Hepatocyte (in vitro differentiated cells): ENCODE results near the gene GPAT3. TPM values are rescaled to one million over a fixed set of nuclear protein-coding genes. Genes with fewer than 3 reads are reported as not detected.

Experiments
- DNase-seq: peaks from one replicate; pipeline ENCODE4 v3.0.0-alpha.2; 2016; ENCODE audit warnings: low spot score
- H2AFZ ChIP-seq: fragments of 200-600 bp; sonication (generic); 2 replicates; pipeline ENCODE4 v1.6.0; 2016; ENCODE audit warnings: antibody characterized with exemption, mild to moderate bottlenecking
- H3K27ac ChIP-seq: fragments of 200-600 bp; sonication (generic); 2 replicates; pipeline ENCODE4 v1.5.1; 2016; ENCODE audit warnings: mild to moderate bottlenecking
- H3K27me3 ChIP-seq: fragments of 200-600 bp; sonication (generic); 2 replicates; pipeline ENCODE4 v1.6.1; 2016
- H3K36me3 ChIP-seq: fragments of 200-600 bp; sonication (generic); replicated peaks from 2 replicates; pipeline ENCODE4 v1.5.1; 2016; ENCODE audit warnings: low read depth; ENCODE audit not compliant: insufficient read depth
- H3K4me1 ChIP-seq: fragments of 200-600 bp; sonication (generic); 2 replicates; pipeline ENCODE4 v1.5.1; 2016; ENCODE audit warnings: mild to moderate bottlenecking, moderate library complexity; ENCODE audit not compliant: insufficient read depth
- H3K4me2 ChIP-seq: fragments of 200-600 bp; sonication (generic); 2 replicates; pipeline ENCODE4 v1.6.0; 2016
- H3K4me3 ChIP-seq: fragments of 200-600 bp; sonication (generic); 2 replicates; pipeline ENCODE4 v1.5.1; 2016; ENCODE audit warnings: mild to moderate bottlenecking
- H3K79me2 ChIP-seq: fragments of 200-600 bp; sonication (generic); 2 replicates; pipeline ENCODE4 v1.6.0; 2017; ENCODE audit warnings: mild to moderate bottlenecking
- H3K9me2 ChIP-seq: fragments of 200-600 bp; sonication (generic); replicated peaks from 2 replicates; pipeline ENCODE4 v1.6.0; 2017; ENCODE audit warnings: mild to moderate bottlenecking; ENCODE audit not compliant: insufficient read depth
- H3K9me3 ChIP-seq: fragments of 200-600 bp; sonication (generic); 2 replicates; pipeline ENCODE4 v1.5.1; 2016; ENCODE audit warnings: low read depth, mild to moderate bottlenecking
- H4K20me1 ChIP-seq: fragments of 200-600 bp; sonication (generic); 2 replicates; pipeline ENCODE4 v1.6.0; 2016; ENCODE audit warnings: mild to moderate bottlenecking; ENCODE audit not compliant: insufficient read depth, poor library complexity, severe bottlenecking
- CTCF ChIP-seq: fragments of 200-600 bp; sonication (generic); IDR thresholded peaks from 2 replicates; pipeline ENCODE4 v1.5.1; 2016; ENCODE audit warnings: antibody characterized with exemption, mild to moderate bottlenecking; ENCODE audit not compliant: poor library complexity
- EZH2 ChIP-seq: fragments of 200-600 bp; sonication (generic); IDR thresholded peaks from 2 replicates; pipeline ENCODE4 v1.6.1; 2016; ENCODE audit warnings: antibody characterized with exemption, mild to moderate bottlenecking, borderline replicate concordance
- EZH2phosphoT487 ChIP-seq: fragments of 200-600 bp; sonication (generic); IDR thresholded peaks from one replicate; pipeline ENCODE4 v1.6.1; 2018; ENCODE audit warnings: antibody characterized with exemption, mild to moderate bottlenecking, low read depth, moderate library complexity; ENCODE audit not compliant: unreplicated experiment, severe bottlenecking
- WGBS: methylation state at CpG from one replicate; pipeline ENCODE4 v1.1.6; 2016; ENCODE audit warnings: low lambda C conversion rate; ENCODE audit errors: missing lambda C conversion rate; 5-methylcytosine and 5-hydroxymethylcytosine counted together
- polyA plus RNA-seq: library from polyadenylated mRNA; unstranded; fragments of >200 nt; fragmentation: Nextera tagmentation; extraction: Ambion mirVana; gene quantifications from 2 replicates; pipeline ENCODE4 v1.2.1, GENCODE V29; 2016
- total RNA-seq: library from RNA; depleted of rRNA; stranded (reverse); fragments of >200 nt; gene quantifications from 2 replicates; pipeline ENCODE4 v1.2.3, GENCODE V29; 2014

GPAT3 gene
- total and polyA plus RNA-seq, 2 experiments from 2014 or later, result 3.3 to 4.4 TPM

GRCh38 chr4:83527671-83528070 is 8.2 kb upstream of the GPAT3 start:
- Histone ChIP-seq H3K4me1 (no peaks in the 10 kb centered on the region), H3K27ac (no peak overlapping the region), H4K20me1 (no peaks in the 10 kb centered on the region), H3K4me3 (no peak overlapping the region), H3K79me2 (no peaks in the 10 kb centered on the region), H3K36me3 (no peaks in the 10 kb centered on the region), H3K4me2 (no peak overlapping the region), H2AFZ (no peak overlapping the region), H3K27me3 (peaks cover 5% of the 10 kb centered on the region), H3K9me2 (no peaks in the 10 kb centered on the region), H3K9me3 (no peaks in the 10 kb centered on the region)
- TF ChIP-seq EZH2phosphoT487, result no peak
- no peak for TF ChIP-seq CTCF
- TF ChIP-seq EZH2, result no peak
- WGBS, result 88% methylated on average over 2 of the region's 2 CpGs
- DNase-seq, result no peak

GRCh38 chr4:83536362-83537272 is 709 bp downstream of the GPAT3 start:
- peak overlapping the region; percentile 80 for H2AFZ ChIP-seq
- 3% methylated on average over 45 of the region's 46 CpGs for WGBS
- peak; percentile 24 for DNase-seq
- H4K20me1 ChIP-seq, result no peaks in the 10 kb centered on the region
- H3K4me1 ChIP-seq, result no peaks in the 10 kb centered on the region
- TF ChIP-seq EZH2, result no peak
- TF ChIP-seq CTCF, result no peak
- no peak for TF ChIP-seq EZH2phosphoT487
- peaks cover 56% of the 10 kb centered on the region for H3K27me3 ChIP-seq
- no peaks in the 10 kb centered on the region for H3K79me2 ChIP-seq
- no peaks in the 10 kb centered on the region for H3K9me3 ChIP-seq
- peak overlapping the region; percentile 47 for H3K27ac ChIP-seq
- no peaks in the 10 kb centered on the region for H3K9me2 ChIP-seq
- H3K36me3 ChIP-seq, result no peaks in the 10 kb centered on the region
- H3K4me2 ChIP-seq, result peak overlapping the region; percentile 98
- H3K4me3 ChIP-seq, result peak overlapping the region; percentile 81

GRCh38 chr4:83542225-83542624 is 6.3 kb downstream of the GPAT3 start:
- no peak for TF ChIP-seq EZH2phosphoT487
- no peak for TF ChIP-seq CTCF
- no peak for TF ChIP-seq EZH2
- no peak overlapping the region for H3K4me2 ChIP-seq
- H3K27me3 ChIP-seq, result peaks cover 16% of the 10 kb centered on the region
- H3K9me3 ChIP-seq, result no peaks in the 10 kb centered on the region
- H3K4me3 ChIP-seq, result no peak overlapping the region
- H3K36me3 ChIP-seq, result no peaks in the 10 kb centered on the region
- 78% methylated on average over 5 of the region's 5 CpGs for WGBS
- H3K79me2 ChIP-seq, result no peaks in the 10 kb centered on the region
- H3K27ac ChIP-seq, result no peak overlapping the region
- H3K9me2 ChIP-seq, result no peaks in the 10 kb centered on the region
- no peak overlapping the region for H2AFZ ChIP-seq
- no peak for DNase-seq
- H4K20me1 ChIP-seq, result no peaks in the 10 kb centered on the region
- no peaks in the 10 kb centered on the region for H3K4me1 ChIP-seq
